Neural progenitor cell (in vitro differentiated cells): ENCODE results near the gene SOCS3.

Experiments
- EZH2 ChIP-seq: fragments of 200-600 bp; sonication (generic); IDR thresholded peaks from 2 replicates; pipeline ENCODE4 v1.6.1; 2017; ENCODE audit warnings: antibody characterized with exemption, mild to moderate bottlenecking, moderate library complexity
- TF ChIP-seq, protein P1 (sequence below): fragments of 200-600 bp; sonication (generic); IDR thresholded peaks from 2 replicates; pipeline ENCODE4 v1.5.1; 2017; ENCODE audit warnings: antibody characterized with exemption, mild to moderate bottlenecking

DNA sequence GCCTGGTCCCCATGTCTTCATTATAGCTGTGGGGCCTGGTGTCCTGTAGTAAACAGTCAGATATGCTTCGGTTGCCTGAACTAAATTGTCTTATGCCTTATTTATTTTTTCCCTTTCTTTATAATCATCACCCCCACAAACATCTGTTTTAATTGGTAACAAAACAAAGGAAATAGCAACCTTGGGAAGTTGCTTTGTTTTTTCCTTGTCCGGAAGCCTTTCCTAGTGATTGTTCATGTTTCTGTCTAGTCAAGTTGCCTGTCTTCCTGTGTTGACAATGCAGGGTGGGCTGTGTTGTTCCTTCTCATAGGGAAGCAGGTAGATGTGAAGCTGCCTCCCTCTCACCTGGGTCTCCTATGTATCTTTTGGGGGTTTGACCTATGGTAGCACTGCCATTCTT, 35.3 kb upstream of the SOCS3 start:
- TF ChIP-seq, protein P1, sequence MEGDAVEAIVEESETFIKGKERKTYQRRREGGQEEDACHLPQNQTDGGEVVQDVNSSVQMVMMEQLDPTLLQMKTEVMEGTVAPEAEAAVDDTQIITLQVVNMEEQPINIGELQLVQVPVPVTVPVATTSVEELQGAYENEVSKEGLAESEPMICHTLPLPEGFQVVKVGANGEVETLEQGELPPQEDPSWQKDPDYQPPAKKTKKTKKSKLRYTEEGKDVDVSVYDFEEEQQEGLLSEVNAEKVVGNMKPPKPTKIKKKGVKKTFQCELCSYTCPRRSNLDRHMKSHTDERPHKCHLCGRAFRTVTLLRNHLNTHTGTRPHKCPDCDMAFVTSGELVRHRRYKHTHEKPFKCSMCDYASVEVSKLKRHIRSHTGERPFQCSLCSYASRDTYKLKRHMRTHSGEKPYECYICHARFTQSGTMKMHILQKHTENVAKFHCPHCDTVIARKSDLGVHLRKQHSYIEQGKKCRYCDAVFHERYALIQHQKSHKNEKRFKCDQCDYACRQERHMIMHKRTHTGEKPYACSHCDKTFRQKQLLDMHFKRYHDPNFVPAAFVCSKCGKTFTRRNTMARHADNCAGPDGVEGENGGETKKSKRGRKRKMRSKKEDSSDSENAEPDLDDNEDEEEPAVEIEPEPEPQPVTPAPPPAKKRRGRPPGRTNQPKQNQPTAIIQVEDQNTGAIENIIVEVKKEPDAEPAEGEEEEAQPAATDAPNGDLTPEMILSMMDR: no peak
- no peak for TF ChIP-seq EZH2
